Rectal smooth muscle tissue (tissue), 1 donor: ENCODE measurements around the gene AMIGO3.

Source experiments
- H3K27ac ChIP-seq: one replicate; pipeline ENCODE4 v1.7.0; 2013; ENCODE audit warnings: low read depth, low read length, inconsistent platforms
- H3K27me3 ChIP-seq: one replicate; pipeline ENCODE4 v1.7.0; 2013; ENCODE audit warnings: low read length; ENCODE audit not compliant: control insufficient read depth, insufficient read depth
- H3K36me3 ChIP-seq: one replicate; pipeline ENCODE4 v1.7.0; 2013; ENCODE audit warnings: low read length; ENCODE audit not compliant: control insufficient read depth, insufficient read depth
- H3K4me1 ChIP-seq: one replicate; pipeline ENCODE4 v1.7.0; 2013; ENCODE audit warnings: low read length; ENCODE audit not compliant: control insufficient read depth, insufficient read depth
- H3K4me3 ChIP-seq: one replicate; pipeline ENCODE4 v1.7.0; 2013; ENCODE audit warnings: low read length
- H3K9ac ChIP-seq: one replicate; pipeline ENCODE4 v1.7.0; 2013; ENCODE audit warnings: low read length

Gene AMIGO3

GRCh38 chr3:49713336-49714105 is 6.0 kb downstream of the AMIGO3 start:
- Histone ChIP-seq H3K9ac (no peak overlapping the region), H3K27ac (no peak overlapping the region), H3K27me3 (no peaks in the 10 kb centered on the region), H3K4me3 (no peak overlapping the region), H3K36me3 (peaks cover 9% of the 10 kb centered on the region), H3K4me1 (no peaks in the 10 kb centered on the region)

GRCh38 chr3:49712631-49713317 is 6.7 kb downstream of the AMIGO3 start:
- Histone ChIP-seq H3K27ac (no peak overlapping the region), H3K4me3 (no peak overlapping the region), H3K9ac (no peak overlapping the region), H3K4me1 (no peaks in the 10 kb centered on the region), H3K27me3 (no peaks in the 10 kb centered on the region), H3K36me3 (peaks cover 9% of the 10 kb centered on the region)

- H3K36me3 ChIP-seq, result peaks cover 9% of the 10 kb centered on the region
- H3K4me3 ChIP-seq, result no peak overlapping the region
- H3K27ac ChIP-seq, result no peak overlapping the region
- H3K4me1 ChIP-seq, result no peaks in the 10 kb centered on the region
- no peak overlapping the region for H3K9ac ChIP-seq
- H3K27me3 ChIP-seq, result no peaks in the 10 kb centered on the region
Observed at GRCh38 chr3:49712166-49712565, 7.3 kb downstream of the AMIGO3 start.

- Histone ChIP-seq H3K4me1 (no peaks in the 10 kb centered on the region), H3K27me3 (no peaks in the 10 kb centered on the region), H3K27ac (no peak overlapping the region), H3K36me3 (peaks cover 9% of the 10 kb centered on the region), H3K4me3 (no peak overlapping the region), H3K9ac (no peak overlapping the region)
Observed at GRCh38 chr3:49711489-49711888, 8.0 kb downstream of the AMIGO3 start.

GRCh38 chr3:49709852-49710251 is 9.6 kb downstream of the AMIGO3 start:
- H3K36me3 ChIP-seq, result peaks cover 2% of the 10 kb centered on the region

GRCh38 chr3:49707113-49707480 is 12.4 kb downstream of the AMIGO3 start:
- peaks cover 9% of the 10 kb centered on the region for H3K36me3 ChIP-seq
- H3K4me3 ChIP-seq, result no peak overlapping the region
- H3K9ac ChIP-seq, result no peak overlapping the region
- H3K27me3 ChIP-seq, result no peaks in the 10 kb centered on the region
- no peak overlapping the region for H3K27ac ChIP-seq
- no peaks in the 10 kb centered on the region for H3K4me1 ChIP-seq

More at GRCh38 chr3:49709852-49710251, 9.6 kb downstream of the AMIGO3 start:
- Histone ChIP-seq H3K27me3 (no peaks in the 10 kb centered on the region), H3K4me1 (no peaks in the 10 kb centered on the region), H3K27ac (no peak overlapping the region), H3K4me3 (no peak overlapping the region), H3K9ac (no peak overlapping the region)

GRCh38 chr3:49706456-49707112 is 12.9 kb downstream of the AMIGO3 start:
- no peak overlapping the region for H3K9ac ChIP-seq
- H3K4me1 ChIP-seq, result no peaks in the 10 kb centered on the region
- no peak overlapping the region for H3K4me3 ChIP-seq
- no peaks in the 10 kb centered on the region for H3K27me3 ChIP-seq
- peaks cover 13% of the 10 kb centered on the region for H3K36me3 ChIP-seq
- H3K27ac ChIP-seq, result no peak overlapping the region

- no peak overlapping the region for H3K9ac ChIP-seq
- H3K36me3 ChIP-seq, result peaks cover 13% of the 10 kb centered on the region
- H3K4me3 ChIP-seq, result no peak overlapping the region
- no peaks in the 10 kb centered on the region for H3K27me3 ChIP-seq
- H3K4me1 ChIP-seq, result no peaks in the 10 kb centered on the region
- no peak overlapping the region for H3K27ac ChIP-seq
Observed at GRCh38 chr3:49705390-49705960, 14.0 kb downstream of the AMIGO3 start.

- Histone ChIP-seq H3K9ac (no peak overlapping the region), H3K36me3 (peaks cover 19% of the 10 kb centered on the region), H3K4me3 (no peak overlapping the region), H3K27me3 (no peaks in the 10 kb centered on the region), H3K27ac (no peak overlapping the region), H3K4me1 (no peaks in the 10 kb centered on the region)
Observed at GRCh38 chr3:49704629-49705028, 14.9 kb downstream of the AMIGO3 start.

GRCh38 chr3:49703956-49704355 is 15.5 kb downstream of the AMIGO3 start:
- H3K9ac ChIP-seq, result no peak overlapping the region
- peaks cover 19% of the 10 kb centered on the region for H3K36me3 ChIP-seq
- no peaks in the 10 kb centered on the region for H3K4me1 ChIP-seq
- H3K27ac ChIP-seq, result no peak overlapping the region
- H3K4me3 ChIP-seq, result no peak overlapping the region
- no peaks in the 10 kb centered on the region for H3K27me3 ChIP-seq

GRCh38 chr3:49703443-49703927 is 16.0 kb downstream of the AMIGO3 start:
- H3K4me1 ChIP-seq, result no peaks in the 10 kb centered on the region
- no peak overlapping the region for H3K9ac ChIP-seq
- H3K27me3 ChIP-seq, result no peaks in the 10 kb centered on the region
- no peak overlapping the region for H3K4me3 ChIP-seq
- peaks cover 21% of the 10 kb centered on the region for H3K36me3 ChIP-seq
- H3K27ac ChIP-seq, result no peak overlapping the region

- H3K4me1 ChIP-seq, result no peaks in the 10 kb centered on the region
- no peaks in the 10 kb centered on the region for H3K27me3 ChIP-seq
- H3K9ac ChIP-seq, result no peak overlapping the region
- H3K4me3 ChIP-seq, result no peak overlapping the region
- no peak overlapping the region for H3K27ac ChIP-seq
- peaks cover 21% of the 10 kb centered on the region for H3K36me3 ChIP-seq
Observed at GRCh38 chr3:49702672-49703071, 16.8 kb downstream of the AMIGO3 start.
